Measurements from ENCODE around the gene GLI3.

GLI3 gene

GRCh38 chr7:41974870-41975557 is 262.0 kb downstream of the GLI3 start:
- no peak for DNase-seq (ENCODE audit: low read depth in 2 of 3, low spot score in 1 of 3)

GRCh38 chr7:41973202-41973730 is 263.7 kb downstream of the GLI3 start:
- DNase-seq (ENCODE audit: low read depth in 2 of 3, low spot score in 1 of 3) = no peak

DNA sequence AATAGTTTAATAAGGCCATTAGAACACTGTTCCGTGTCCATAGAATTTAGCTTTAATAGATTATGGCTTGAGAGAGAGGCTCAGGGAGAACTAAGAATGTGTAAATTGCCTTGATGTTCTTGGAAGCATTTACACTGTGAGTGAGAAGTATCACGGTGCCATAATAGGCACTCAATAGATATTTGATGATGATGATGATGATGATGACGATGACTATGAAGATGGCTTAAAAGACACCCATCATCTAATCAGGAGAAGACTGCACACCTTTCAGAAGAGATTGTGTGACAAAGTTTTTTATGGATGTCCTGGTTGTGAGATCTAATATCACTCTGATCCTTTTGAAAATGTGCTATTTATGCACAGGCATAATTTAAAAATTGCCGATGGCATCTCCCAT is 264.2 kb downstream of the GLI3 start:
- no peak for DNase-seq (ENCODE audit: low read depth in 2 of 3, low spot score in 1 of 3)

DNA sequence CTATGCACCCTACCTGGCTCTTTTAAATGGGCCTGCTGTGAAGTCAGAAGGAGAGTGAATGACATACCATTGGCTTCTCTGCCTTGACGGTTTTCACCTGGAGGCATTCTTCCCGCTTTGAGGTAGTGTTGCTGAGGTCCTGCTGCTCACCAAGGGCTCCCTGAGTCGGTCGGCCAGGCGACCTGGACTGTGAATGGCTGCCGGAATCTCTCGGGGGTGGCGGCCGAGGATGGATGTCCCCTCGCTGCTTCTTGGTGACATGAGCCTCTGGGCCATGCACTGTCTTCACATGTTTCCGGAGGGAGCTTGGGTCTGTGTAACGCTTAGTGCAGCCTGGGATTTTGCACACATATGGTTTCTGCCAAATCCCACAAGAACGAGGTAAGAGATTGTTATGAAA is 264.7 kb downstream of the GLI3 start:
- DNase-seq (ENCODE audit: low read depth in 2 of 3, low spot score in 1 of 3) = no peak

DNA sequence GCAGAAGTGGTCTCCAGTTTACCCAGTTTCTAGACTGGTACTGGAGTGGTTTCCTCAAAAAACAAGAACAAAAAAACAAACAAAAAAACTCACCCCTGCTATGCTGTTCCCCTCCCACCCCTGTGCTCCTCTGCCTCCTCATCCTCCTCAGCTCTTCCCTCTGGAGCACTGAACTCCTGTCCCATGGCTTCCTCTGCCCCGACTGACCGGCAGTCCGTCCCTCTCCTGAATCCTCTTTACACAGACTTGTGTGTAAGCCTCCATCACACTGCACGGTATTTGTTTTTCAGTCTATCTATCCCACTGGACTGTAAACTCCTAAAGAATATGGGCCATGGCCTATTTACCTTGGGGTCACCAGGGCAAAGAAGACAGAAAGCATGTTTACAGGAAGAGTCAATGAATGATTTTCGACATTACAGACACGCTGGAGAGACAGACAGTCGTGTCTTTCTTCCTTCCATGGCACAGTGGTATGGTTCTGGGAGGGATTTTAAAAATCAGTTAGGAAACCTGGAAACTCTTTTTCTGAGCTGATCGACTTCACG is 265.3 kb downstream of the GLI3 start:
- DNase-seq (ENCODE audit: low read depth in 2 of 3, low spot score in 1 of 3) = no peak

GRCh38 chr7:41970941-41971340 is 266.1 kb downstream of the GLI3 start:
- no peak for DNase-seq (ENCODE audit: low read depth in 2 of 3, low spot score in 1 of 3)

DNA sequence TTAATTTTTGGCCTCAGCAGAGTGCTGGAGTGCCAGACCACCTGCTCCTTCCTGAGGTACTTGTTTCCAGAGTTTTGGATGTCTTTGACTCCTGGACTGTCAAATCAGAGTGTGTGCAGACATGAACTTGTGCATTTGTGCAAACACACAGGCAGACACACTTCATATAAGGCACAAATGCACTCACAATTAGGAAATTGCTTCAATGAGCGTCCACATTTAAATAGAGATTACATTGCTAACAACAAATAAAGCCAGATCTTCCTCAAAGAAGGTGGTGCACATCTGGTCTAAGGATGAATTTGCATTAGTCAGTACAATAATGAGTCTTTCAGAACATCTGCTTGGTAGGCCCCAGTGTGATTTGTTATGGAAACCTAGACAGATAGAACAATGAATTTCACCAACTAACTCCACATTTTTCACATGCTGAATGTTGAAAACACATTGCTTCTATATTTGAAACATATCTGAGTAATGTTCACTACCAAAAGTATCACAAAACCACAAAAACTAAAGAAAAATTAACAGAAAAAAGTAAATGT is 267.4 kb downstream of the GLI3 start:
- no peak for DNase-seq (ENCODE audit: low read depth in 2 of 3, low spot score in 1 of 3)

- no peak for DNase-seq (ENCODE audit: low read depth in 2 of 3, low spot score in 1 of 3)
Measured at GRCh38 chr7:41967156-41967555, 269.9 kb downstream of the GLI3 start.

GRCh38 chr7:41965951-41966505 is 271.0 kb downstream of the GLI3 start:
- no peak for DNase-seq (ENCODE audit: low read depth in 2 of 3, low spot score in 1 of 3)

DNA sequence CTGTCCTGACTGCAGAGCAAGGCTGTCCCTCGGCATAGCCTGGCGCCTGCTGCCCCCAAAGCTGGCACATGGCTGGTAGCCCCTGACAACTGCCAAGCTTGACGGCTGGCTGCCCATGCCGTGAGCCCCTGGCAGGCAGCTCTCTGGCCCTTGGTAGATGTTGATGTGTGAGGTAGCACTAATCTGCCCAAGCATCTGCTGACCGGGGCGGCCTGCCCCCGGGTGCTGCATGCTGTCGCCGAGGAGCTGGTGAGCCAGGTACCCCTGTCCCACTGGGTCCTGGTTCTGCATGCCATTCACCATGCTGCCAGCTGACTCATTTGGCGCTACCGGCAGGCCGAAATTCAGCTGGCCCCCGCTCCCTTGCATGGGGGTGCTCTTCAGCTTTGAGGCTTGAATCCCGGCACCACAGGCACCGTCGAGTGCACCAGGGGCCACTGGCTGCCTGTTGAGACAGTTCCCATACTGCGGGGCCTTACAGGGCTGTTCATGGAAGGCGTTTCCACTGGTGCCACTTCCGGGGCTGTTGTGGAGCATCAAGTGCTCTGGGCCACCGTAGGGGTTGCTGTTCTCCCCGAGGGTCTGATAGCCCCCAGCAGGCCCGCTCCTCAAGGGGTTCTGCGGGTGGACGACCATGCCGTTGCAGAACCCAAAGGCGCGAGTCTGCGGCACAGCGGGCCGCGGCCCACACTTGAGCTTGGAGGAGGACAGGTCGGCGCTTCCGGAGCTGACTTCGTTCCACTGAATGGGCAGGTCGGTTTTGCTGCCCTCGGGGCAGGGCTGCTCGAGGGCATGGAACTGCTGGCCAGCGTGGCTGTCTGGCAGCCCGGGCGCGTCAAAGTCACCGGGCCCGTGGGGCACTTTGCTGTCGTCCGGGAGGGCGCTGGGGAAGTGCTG is 271.9 kb downstream of the GLI3 start:
- DNase-seq (ENCODE audit: low read depth in 2 of 3, low spot score in 1 of 3) = no peak

GRCh38 chr7:41964183-41964753 is 272.7 kb downstream of the GLI3 start:
- DNase-seq (ENCODE audit: low read depth in 2 of 3, low spot score in 1 of 3) = no peak

DNA sequence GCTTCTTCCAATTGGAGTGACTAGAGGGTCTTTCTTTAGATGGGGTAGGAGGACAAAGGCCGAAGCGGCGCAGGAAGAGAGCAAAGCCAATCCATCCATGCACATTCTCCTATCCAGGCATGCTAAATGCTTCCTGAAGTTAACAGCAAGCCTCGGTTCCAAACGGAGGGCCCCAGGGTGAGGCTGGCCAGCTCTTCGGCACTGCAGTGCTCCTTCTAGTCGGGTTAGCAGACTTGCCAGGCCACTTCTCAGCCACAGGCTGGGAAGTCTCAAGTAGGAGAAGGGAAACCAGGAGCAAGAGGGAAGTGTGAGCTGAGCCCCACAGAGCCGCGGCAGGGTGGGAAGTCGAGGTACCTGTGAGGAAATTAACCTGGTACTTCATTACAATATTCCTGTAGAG is 280.3 kb downstream of the GLI3 start:
- no peak for DNase-seq (ENCODE audit: low read depth in 2 of 3, low spot score in 1 of 3)

GRCh38 chr7:41955893-41956675 is 280.9 kb downstream of the GLI3 start:
- no peak for DNase-seq (ENCODE audit: low read depth in 2 of 3, low spot score in 1 of 3)

- no peak for DNase-seq (ENCODE audit: low read depth in 2 of 3, low spot score in 1 of 3)
Measured at GRCh38 chr7:41955451-41955850, 281.6 kb downstream of the GLI3 start.

- DNase-seq (ENCODE audit: low read depth in 2 of 3, low spot score in 1 of 3) = no peak
Measured at GRCh38 chr7:41954976-41955375, 282.0 kb downstream of the GLI3 start.

DNA sequence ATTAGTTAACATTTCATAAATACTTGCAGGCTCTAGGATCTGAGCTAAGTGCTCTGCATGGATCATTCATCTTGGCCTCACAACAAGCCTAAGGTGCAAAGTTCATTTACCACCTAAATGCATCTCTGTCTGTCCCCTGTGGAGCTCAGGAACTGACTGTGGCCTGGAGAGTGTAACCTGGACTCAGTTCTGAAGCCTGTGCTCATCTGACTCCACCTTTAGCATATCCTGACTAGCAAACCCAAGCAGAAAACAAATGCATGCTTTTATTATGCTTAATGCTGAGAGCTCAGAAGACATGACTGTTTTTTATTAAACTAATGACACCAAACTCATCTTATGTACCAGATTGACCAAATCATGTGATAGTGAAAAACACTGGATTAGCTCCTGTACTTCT is 288.5 kb downstream of the GLI3 start:
- no peak for DNase-seq (ENCODE audit: low read depth in 2 of 3, low spot score in 1 of 3)

- peak; percentile 53 to 76 (median 64) for DNase-seq (ENCODE audit: low read depth in 2 of 3, low spot score in 1 of 3)
Measured at GRCh38 chr7:41943094-41943577, 293.9 kb downstream of the GLI3 start.

DNA sequence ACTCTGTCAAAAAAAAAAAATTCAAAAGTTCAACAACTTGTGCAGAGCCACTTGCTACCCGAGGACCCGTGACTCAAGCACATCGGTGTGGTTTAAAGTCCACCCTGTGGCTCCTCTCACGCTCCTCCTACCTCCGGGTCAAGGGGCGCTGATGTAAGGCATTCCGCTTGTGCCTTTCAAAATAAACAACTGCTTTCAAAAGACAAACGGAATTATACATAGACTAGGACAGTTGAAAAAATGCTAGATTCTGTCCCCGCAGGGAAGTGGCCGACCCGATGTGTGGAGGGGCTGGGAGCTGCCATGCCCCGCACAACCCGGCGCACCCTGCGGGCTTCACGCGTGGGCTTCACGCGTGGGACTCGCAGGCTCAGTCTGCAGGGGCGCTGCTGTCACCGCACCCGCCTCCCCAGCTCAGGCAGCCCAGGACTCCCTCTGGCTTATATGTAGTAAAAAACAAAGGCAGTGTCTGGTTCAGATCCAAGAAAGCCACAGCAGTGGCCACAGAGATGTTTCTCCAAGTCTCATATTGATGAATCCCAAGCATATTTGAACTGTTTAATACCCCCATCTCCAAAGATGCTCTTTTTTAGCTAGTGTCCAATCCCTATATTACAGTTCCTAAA is 294.4 kb downstream of the GLI3 start:
- no peak for DNase-seq (ENCODE audit: low read depth in 2 of 3, low spot score in 1 of 3)

DNA sequence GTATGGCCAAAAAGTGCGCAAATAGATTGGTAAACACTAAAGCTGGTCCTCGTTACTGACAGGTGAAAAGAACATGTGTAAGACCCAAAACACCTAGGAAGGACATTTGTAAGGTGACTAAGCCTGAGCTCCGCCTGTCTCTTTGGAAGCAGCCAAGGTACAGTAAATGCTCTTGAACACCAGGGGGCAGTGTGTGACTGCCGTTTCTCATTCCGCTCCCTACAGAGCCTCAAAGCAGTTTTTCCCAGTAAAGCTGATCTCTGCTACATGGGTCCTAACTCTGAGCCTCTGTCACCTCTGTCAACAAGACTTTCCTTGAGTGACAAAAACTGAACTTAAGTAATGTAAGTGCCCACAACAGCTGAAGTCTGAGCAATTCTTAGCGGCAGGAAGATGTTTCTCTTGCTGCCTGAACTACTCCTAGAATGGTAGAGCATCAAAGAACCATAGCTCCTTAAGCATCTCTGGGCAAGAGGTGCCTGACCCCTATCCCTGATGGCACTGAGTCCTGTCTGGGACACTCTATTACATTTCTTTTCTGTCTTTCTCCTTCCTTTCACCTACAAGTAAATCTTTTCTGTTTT is 296.2 kb downstream of the GLI3 start:
- peak; percentile 12 to 43 (median 26) for DNase-seq (ENCODE audit: low read depth in 2 of 3, low spot score in 1 of 3)
